HK-2 (cell line): Measurements from ENCODE around the gene OSTM1.
"Not testable (repeated sequence)": the region's sequence is repeated elsewhere in the genome, so short reads cannot be mapped to it uniquely, and the experiment has no call there.

Experiments used
- DNase-seq: peaks from one replicate; pipeline ENCODE4 v3.0.0-alpha.2; 2018; ENCODE audit not compliant: unreplicated experiment

The OSTM1 gene

GRCh38 chr6:108020472-108021116, 53.9 kb downstream of the OSTM1 start:
- no peak for DNase-seq

- DNase-seq = not testable (repeated sequence)
Observed at GRCh38 chr6:108016283-108016682, 58.3 kb downstream of the OSTM1 start.

- no peak for DNase-seq
Observed at GRCh38 chr6:108013787-108014439, 60.6 kb downstream of the OSTM1 start.

GRCh38 chr6:108009894-108010293, 64.6 kb downstream of the OSTM1 start:
- DNase-seq = no peak

- not testable (repeated sequence) for DNase-seq
Observed at GRCh38 chr6:108009258-108009657, 65.3 kb downstream of the OSTM1 start.

- DNase-seq = no peak
Observed at GRCh38 chr6:108008363-108008762, 66.2 kb downstream of the OSTM1 start.

- DNase-seq = no peak
Observed at GRCh38 chr6:108005961-108006360, 68.6 kb downstream of the OSTM1 start.

- no peak for DNase-seq
Observed at GRCh38 chr6:108004861-108005260, 69.7 kb downstream of the OSTM1 start.

GRCh38 chr6:108002365-108003221, 71.9 kb downstream of the OSTM1 start:
- DNase-seq = no peak

GRCh38 chr6:108001696-108002231, 72.8 kb downstream of the OSTM1 start:
- no peak for DNase-seq

GRCh38 chr6:108000259-108000658, 74.3 kb downstream of the OSTM1 start:
- DNase-seq = not testable (repeated sequence)

- no peak for DNase-seq
Observed at GRCh38 chr6:107999341-107999740, 75.2 kb downstream of the OSTM1 start.

- no peak for DNase-seq
Observed at GRCh38 chr6:107991772-107992550, 82.6 kb downstream of the OSTM1 start.
